DND-41 (cell line): ENCODE results near the gene MUC6.

Source experiments
- EZH2 ChIP-seq: IDR thresholded peaks from 3 replicates; pipeline ENCODE4 v1.6.1; 2012; ENCODE audit warnings: borderline replicate concordance, low read depth, mild to moderate bottlenecking, moderate library complexity, low read length, inconsistent platforms; ENCODE audit not compliant: severe bottlenecking
- TF ChIP-seq, protein P1 (sequence below): IDR thresholded peaks from 2 replicates; pipeline ENCODE4 v1.5.1; 2012; ENCODE audit warnings: borderline replicate concordance, low read length, moderate library complexity, mild to moderate bottlenecking; ENCODE audit not compliant: poor library complexity, severe bottlenecking; ENCODE audit errors: extremely low read depth

GRCh38 chr11:1028616-1029015, 7.9 kb downstream of the MUC6 start:
- TF ChIP-seq, protein P1, sequence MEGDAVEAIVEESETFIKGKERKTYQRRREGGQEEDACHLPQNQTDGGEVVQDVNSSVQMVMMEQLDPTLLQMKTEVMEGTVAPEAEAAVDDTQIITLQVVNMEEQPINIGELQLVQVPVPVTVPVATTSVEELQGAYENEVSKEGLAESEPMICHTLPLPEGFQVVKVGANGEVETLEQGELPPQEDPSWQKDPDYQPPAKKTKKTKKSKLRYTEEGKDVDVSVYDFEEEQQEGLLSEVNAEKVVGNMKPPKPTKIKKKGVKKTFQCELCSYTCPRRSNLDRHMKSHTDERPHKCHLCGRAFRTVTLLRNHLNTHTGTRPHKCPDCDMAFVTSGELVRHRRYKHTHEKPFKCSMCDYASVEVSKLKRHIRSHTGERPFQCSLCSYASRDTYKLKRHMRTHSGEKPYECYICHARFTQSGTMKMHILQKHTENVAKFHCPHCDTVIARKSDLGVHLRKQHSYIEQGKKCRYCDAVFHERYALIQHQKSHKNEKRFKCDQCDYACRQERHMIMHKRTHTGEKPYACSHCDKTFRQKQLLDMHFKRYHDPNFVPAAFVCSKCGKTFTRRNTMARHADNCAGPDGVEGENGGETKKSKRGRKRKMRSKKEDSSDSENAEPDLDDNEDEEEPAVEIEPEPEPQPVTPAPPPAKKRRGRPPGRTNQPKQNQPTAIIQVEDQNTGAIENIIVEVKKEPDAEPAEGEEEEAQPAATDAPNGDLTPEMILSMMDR, result no peak
- TF ChIP-seq EZH2, result no peak
